MM.1S (cell line): Measurements from ENCODE around the gene RASGRF2.

Experiments used
- EZH2 ChIP-seq: fragments of 300-600 bp; sonication (generic); optimal IDR thresholded peaks from 2 replicates; pipeline ENCODE3; 2017; ENCODE audit warnings: low read depth, mild to moderate bottlenecking, antibody characterized with exemption, low read length, mixed read lengths
- EZH2phosphoT487 ChIP-seq: fragments of 300-600 bp; sonication (generic); IDR thresholded peaks from 2 replicates; pipeline ENCODE4 v1.6.1; 2018; ENCODE audit warnings: antibody characterized with exemption, low read length
- TF ChIP-seq, protein P1 (sequence below): fragments of 300-600 bp; sonication (generic); IDR thresholded peaks from 2 replicates; pipeline ENCODE4 v1.5.1; 2016; ENCODE audit warnings: antibody characterized with exemption, low read length, mixed read lengths

DNA sequence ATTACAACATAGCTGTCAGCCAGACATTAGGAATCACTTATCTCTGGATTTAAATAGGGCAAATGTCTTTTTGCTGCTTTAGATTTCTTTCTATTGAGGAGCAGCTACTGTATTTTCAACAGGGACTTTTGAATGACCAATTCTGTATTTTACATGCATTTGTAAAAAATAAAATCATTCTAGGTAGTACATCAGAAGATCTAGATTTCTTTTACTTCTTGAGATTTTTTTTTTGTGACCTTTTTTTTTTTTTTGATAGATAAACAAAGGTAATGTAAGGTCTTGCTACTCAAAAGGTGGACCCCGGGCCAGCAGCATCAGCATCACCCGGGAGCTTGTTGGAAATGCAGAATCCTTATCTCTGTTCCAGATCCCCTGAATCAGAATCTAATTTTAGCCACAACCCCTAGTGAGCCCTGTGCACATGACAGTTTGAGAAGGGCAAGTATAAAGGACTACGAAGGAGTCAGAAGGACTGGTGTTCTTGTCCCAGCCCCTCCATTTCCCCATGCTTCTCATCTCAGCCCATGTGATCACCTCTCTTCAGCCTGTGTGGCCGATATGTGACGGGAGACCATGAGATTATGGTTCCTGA is 235.3 kb downstream of the RASGRF2 start:
- TF ChIP-seq, protein P1, sequence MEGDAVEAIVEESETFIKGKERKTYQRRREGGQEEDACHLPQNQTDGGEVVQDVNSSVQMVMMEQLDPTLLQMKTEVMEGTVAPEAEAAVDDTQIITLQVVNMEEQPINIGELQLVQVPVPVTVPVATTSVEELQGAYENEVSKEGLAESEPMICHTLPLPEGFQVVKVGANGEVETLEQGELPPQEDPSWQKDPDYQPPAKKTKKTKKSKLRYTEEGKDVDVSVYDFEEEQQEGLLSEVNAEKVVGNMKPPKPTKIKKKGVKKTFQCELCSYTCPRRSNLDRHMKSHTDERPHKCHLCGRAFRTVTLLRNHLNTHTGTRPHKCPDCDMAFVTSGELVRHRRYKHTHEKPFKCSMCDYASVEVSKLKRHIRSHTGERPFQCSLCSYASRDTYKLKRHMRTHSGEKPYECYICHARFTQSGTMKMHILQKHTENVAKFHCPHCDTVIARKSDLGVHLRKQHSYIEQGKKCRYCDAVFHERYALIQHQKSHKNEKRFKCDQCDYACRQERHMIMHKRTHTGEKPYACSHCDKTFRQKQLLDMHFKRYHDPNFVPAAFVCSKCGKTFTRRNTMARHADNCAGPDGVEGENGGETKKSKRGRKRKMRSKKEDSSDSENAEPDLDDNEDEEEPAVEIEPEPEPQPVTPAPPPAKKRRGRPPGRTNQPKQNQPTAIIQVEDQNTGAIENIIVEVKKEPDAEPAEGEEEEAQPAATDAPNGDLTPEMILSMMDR = no peak
- TF ChIP-seq EZH2 (no peak), EZH2phosphoT487 (no peak)
